Naive B cell (primary cell): ENCODE measurements around the gene SLC39A13. TPM values are rescaled to one million over a fixed set of nuclear protein-coding genes. Genes with fewer than 3 reads are reported as not detected.
A peak's percentile ranks its signal among the peaks of the same experiment; 100 is the strongest.

Source experiments
- ATAC-seq, 2 donors: fragments of 150-1000 bp; cut with Tn5 transposase; 2 replicates each; pipeline ENCODE4 v1.10.0; 2021; ENCODE audit warnings: low read depth in 2 of 2, mild to moderate bottlenecking in 2 of 2, moderate library complexity in 2 of 2
- DNase-seq: peaks from one replicate; pipeline ENCODE4 v3.0.0; 2022
- H3K27ac Mint-ChIP-seq, 6 donors: one replicate each; pipeline ENCODE4 v1.8.0; 2020 to 2022; ENCODE audit warnings: mild to moderate bottlenecking in 6 of 6, mixed read lengths in 6 of 6, moderate library complexity in 5 of 6, inconsistent platforms in 2 of 6
- H3K27me3 Mint-ChIP-seq, 3 donors: one replicate each; pipeline ENCODE4 v1.8.0; 2021 to 2022; ENCODE audit warnings: mixed read lengths in 3 of 3, mild to moderate bottlenecking in 1 of 3
- H3K36me3 Mint-ChIP-seq, 2 donors: one replicate each; pipeline ENCODE4 v1.8.0; 2020 to 2022; ENCODE audit warnings: mixed read lengths in 2 of 2, inconsistent platforms in 1 of 2, mild to moderate bottlenecking in 1 of 2
- H3K4me1 Mint-ChIP-seq, 3 donors: one replicate each; pipeline ENCODE4 v1.8.0; 2020 to 2022; ENCODE audit warnings: mixed read lengths in 3 of 3, inconsistent platforms in 1 of 3, mild to moderate bottlenecking in 1 of 3, moderate library complexity in 1 of 3
- H3K4me3 Mint-ChIP-seq, 8 donors: one replicate each; pipeline ENCODE4 v1.8.0; 2020 to 2022; ENCODE audit warnings: mild to moderate bottlenecking in 8 of 8, mixed read lengths in 8 of 8, moderate library complexity in 8 of 8, inconsistent platforms in 2 of 8
- H3K9me3 Mint-ChIP-seq, 7 donors: one replicate each; pipeline ENCODE4 v1.8.0; 2020 to 2022; ENCODE audit warnings: mixed read lengths in 7 of 7, mild to moderate bottlenecking in 5 of 7, inconsistent platforms in 2 of 7, moderate library complexity in 1 of 7
- polyA plus RNA-seq, 6 donors: library from polyadenylated mRNA; unstranded; fragments of 300-500 nt; fragmentation: Illumina TruSeq; gene quantifications; one replicate each; pipeline ENCODE4 v1.2.3, GENCODE V29; 2021; ENCODE audit warnings: low read depth in 6 of 6

SLC39A13 gene
- polyA plus RNA-seq, 6 donors from 2014 or later, result 7.5 to 21.9 (median 17.2) TPM

DNA sequence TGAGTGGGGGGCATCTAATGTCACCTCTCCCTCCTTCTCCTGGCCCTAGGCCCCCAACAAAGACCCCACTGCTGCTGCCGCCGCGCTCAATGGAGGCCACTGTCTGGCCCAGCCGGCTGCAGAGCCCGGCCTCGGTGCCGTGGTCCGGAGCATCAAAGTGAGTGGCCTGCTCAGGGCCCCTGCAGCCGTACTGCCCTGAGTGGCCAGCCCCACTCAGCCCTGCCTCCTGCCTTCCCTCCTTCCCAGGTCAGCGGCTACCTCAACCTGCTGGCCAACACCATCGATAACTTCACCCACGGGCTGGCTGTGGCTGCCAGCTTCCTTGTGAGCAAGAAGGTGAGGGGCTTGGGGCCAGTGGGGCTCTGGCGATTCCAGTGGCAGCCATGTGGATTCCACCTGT lies 5.0 kb downstream of the SLC39A13 start:
- Mint-ChIP-seq H3K4me3 (no peak overlapping the region), H3K36me3 (no peaks in the 10 kb centered on the region)

DNA sequence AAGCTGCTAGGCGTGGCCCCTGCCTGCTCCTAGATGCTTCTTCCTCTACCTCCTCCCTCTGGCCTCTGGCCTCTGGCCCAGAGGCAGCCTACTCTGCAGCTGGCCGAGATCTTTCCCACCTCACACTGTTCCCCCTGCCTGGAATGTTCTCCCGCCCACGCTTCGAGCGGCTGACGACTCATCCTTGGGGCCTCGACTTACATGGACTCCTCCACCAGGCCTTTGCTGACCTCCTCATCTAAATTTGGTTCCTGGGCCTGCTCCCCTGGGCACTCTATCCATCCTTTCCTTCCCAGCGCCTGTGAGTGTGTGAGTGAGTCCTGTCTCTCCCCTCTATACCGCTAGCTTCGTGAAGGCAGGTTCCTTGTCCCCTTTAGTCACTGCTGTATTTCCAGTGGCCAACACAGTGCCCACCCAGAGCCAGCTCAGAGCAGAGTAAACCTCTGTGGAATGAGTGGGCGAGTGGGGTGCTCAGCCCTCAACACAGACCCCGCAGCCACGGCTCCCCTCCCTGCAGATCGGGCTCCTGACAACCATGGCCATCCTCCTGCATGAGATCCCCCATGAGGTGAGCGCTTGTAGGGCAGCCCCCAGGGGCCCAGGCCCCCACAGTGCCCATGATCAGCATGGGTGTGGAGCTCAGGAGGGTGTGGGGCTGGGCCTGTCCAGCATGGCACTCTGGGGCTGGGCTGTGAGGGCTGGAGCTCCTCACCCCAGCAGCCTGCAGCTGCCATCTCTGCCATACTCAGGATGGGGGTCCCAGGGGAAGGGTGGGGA lies 5.7 kb downstream of the SLC39A13 start:
- DNase-seq, result no peak
- Mint-ChIP-seq H3K4me1 (peaks cover 9 to 29% (median 10%) of the 10 kb centered on the region in 3 donors), H3K9me3 (no peaks in the 10 kb centered on the region), H3K36me3 (no peaks in the 10 kb centered on the region), H3K4me3 (peak overlapping the region in 1 of 8 donors; percentile 66), H3K27ac (peak overlapping the region in 2 of 6 donors; percentile 59 to 82), H3K27me3 (no peaks in the 10 kb centered on the region)
- no peak for ATAC-seq

More for the DNA sequence above, 5.0 kb downstream of the SLC39A13 start:
- Mint-ChIP-seq H3K4me1 (peaks cover 15 to 35% (median 15%) of the 10 kb centered on the region in 3 donors), H3K9me3 (no peaks in the 10 kb centered on the region), H3K27ac (peak overlapping the region in 3 of 6 donors; percentile 22 to 90 (median 38)), H3K27me3 (no peaks in the 10 kb centered on the region)
- DNase-seq, result no peak
- ATAC-seq, result no peak

DNA sequence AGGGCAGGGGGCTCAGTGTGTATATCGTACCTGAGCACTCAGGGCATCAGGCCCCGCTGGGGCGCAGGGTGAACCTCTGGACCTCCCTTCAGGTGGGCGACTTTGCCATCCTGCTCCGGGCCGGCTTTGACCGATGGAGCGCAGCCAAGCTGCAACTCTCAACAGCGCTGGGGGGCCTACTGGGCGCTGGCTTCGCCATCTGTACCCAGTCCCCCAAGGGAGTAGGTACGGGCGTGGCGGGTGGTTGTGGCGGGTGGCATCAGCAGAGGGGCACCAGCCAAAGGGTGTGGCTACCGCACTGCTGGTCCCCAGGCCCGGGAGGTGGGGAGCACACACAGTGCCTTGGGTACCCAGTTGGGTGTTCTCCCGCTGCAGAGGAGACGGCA lies 6.3 kb downstream of the SLC39A13 start:
- ATAC-seq (no peak), DNase-seq (no peak)
- peaks cover 0 to 2% of the 10 kb centered on the region in 2 donors for H3K36me3 Mint-ChIP-seq
- no peak overlapping the region for H3K27ac Mint-ChIP-seq
- H3K27me3 Mint-ChIP-seq, result no peaks in the 10 kb centered on the region
- H3K4me3 Mint-ChIP-seq, result no peak overlapping the region
- no peaks in the 10 kb centered on the region for H3K9me3 Mint-ChIP-seq
- H3K4me1 Mint-ChIP-seq, result peaks cover 4 to 24% (median 6%) of the 10 kb centered on the region in 3 donors

DNA sequence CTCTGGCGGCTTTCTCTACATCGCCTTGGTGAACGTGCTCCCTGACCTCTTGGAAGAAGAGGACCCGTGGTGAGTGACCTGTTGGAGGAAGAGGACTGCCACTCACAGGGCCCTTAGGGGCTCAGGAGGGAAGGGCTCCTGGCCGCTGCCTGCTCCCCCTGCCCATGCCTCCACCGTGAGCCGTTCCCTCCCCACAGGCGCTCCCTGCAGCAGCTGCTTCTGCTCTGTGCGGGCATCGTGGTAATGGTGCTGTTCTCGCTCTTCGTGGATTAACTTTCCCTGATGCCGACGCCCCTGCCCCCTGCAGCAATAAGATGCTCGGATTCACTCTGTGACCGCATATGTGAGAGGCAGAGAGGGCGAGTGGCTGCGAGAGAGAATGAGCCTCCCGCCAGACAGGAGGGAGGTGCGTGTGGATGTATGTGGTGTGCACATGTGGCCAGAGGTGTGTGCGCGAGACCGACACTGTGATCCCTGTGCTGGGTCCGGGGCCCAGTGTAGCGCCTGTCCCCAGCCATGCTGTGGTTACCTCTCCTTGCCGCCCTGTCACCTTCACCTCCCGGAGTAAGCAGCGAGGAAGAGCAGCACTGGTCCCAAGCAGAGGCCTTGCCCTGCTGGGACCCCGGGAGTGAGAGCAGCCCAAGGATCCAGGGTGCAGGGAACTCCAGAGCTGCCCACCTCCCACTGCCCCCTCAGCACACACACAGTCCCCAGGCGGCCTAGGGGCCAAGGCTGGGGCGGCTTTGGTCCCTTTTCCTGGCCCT lies 6.9 kb downstream of the SLC39A13 start:
- Mint-ChIP-seq H3K9me3 (no peaks in the 10 kb centered on the region), H3K27me3 (no peaks in the 10 kb centered on the region), H3K36me3 (peaks cover 4 to 8% of the 10 kb centered on the region in 2 donors), H3K4me1 (peaks cover 4 to 20% (median 6%) of the 10 kb centered on the region in 3 donors), H3K27ac (peak overlapping the region in 3 of 6 donors; percentile 5 to 28 (median 7)), H3K4me3 (no peak overlapping the region)
- DNase-seq (no peak), ATAC-seq (no peak)

DNA sequence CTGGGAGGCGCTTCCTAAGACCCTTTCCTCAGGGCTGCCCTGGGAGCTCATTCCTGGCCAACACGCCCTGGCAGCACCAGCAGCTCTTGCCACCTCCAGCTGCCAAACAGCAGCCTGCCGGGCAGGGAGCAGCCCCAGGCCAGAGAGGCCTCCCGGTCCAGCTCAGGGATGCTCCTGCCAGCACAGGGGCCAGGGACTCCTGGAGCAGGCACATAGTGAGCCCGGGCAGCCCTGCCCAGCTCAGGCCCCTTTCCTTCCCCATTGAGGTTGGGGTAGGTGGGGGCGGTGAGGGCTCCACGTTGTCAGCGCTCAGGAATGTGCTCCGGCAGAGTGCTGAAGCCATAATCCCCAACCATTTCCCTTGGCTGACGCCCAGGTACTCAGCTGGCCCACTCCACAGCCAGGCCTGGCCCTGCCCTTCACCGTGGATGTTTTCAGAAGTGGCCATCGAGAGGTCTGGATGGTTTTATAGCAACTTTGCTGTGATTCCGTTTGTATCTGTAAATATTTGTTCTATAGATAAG lies 7.6 kb downstream of the SLC39A13 start:
- Mint-ChIP-seq H3K4me1 (peaks cover 4 to 20% (median 6%) of the 10 kb centered on the region in 3 donors), H3K36me3 (peaks cover 4 to 10% of the 10 kb centered on the region in 2 donors), H3K27me3 (no peaks in the 10 kb centered on the region), H3K4me3 (no peak overlapping the region), H3K27ac (peak overlapping the region in 2 of 6 donors; percentile 7 to 31), H3K9me3 (no peaks in the 10 kb centered on the region)
- ATAC-seq (no peak), DNase-seq (no peak)

DNA sequence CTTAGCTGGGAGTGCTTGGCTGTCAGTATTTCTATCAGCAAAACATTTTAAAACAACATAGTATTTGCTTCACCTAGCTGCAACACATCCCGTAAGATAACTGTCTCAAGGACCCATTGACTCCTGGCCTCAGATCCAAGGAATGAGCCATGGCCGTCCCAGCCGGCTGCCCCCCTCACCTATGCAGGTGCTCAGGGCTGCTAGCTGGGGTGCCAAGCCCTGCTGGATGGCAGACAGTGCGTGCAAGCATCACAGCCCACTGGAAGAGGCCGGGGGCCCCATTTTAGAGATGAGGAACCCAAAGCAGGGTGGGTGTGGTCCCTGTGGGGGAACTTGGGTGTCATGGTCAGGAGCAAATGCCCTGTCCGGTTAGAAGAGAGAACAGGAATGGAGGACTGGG lies 9.3 kb downstream of the SLC39A13 start:
- H3K4me3 Mint-ChIP-seq, result peak overlapping the region in 1 of 8 donors; percentile 41
- no peaks in the 10 kb centered on the region for H3K9me3 Mint-ChIP-seq
- H3K4me1 Mint-ChIP-seq, result peaks cover 4 to 14% (median 6%) of the 10 kb centered on the region in 3 donors
- no peaks in the 10 kb centered on the region for H3K27me3 Mint-ChIP-seq
- no peak for DNase-seq
- peak overlapping the region in 1 of 6 donors; percentile 36 for H3K27ac Mint-ChIP-seq
- H3K36me3 Mint-ChIP-seq, result peaks cover 4 to 10% of the 10 kb centered on the region in 2 donors
- no peak for ATAC-seq

DNA sequence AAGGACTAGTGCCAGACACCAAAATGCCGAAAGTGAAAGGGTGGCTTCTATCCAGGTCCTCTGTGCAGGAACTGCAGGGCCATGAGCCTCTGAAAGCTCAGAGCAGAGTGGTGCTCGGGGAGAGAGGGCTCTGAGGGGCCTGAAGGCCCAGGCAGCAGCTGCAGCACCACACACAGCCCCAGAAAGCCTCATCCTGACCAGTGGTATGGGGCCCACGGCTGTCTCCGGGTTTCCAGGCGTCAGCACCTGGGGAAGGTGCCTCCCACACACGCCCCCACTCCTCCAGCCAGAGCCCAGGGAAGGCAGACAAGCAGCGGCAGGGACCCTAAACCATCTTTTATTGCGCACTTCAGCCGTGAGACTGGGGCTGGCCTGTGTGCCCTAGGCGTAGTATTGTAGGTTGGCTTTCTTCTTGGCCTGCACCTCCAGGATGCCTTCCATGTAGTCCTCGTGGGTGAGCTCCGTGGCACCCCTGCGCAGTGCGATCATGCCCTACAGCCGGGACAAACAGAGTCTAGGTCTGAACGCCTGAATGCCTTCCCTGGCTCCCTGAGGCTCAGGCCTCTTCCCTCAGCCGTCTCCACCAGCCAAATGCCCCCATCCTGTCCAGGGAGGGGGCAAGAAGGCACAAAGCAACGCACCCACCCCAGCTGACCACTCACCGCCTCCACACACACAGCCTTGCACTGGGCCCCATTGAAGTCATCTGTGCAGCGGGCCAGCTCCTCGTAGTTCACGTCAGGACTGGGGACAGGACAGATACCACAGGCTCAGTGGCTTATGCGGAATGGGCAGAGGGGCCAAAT lies 10.3 kb downstream of the SLC39A13 start:
- ATAC-seq (no peak), DNase-seq (no peak)
- peak overlapping the region in 1 of 6 donors; percentile 34 for H3K27ac Mint-ChIP-seq
- H3K36me3 Mint-ChIP-seq, result peaks cover 4 to 10% of the 10 kb centered on the region in 2 donors
- H3K4me3 Mint-ChIP-seq, result no peak overlapping the region
- peaks cover 4 to 14% (median 6%) of the 10 kb centered on the region in 3 donors for H3K4me1 Mint-ChIP-seq
- no peaks in the 10 kb centered on the region for H3K27me3 Mint-ChIP-seq
- H3K9me3 Mint-ChIP-seq, result no peaks in the 10 kb centered on the region

DNA sequence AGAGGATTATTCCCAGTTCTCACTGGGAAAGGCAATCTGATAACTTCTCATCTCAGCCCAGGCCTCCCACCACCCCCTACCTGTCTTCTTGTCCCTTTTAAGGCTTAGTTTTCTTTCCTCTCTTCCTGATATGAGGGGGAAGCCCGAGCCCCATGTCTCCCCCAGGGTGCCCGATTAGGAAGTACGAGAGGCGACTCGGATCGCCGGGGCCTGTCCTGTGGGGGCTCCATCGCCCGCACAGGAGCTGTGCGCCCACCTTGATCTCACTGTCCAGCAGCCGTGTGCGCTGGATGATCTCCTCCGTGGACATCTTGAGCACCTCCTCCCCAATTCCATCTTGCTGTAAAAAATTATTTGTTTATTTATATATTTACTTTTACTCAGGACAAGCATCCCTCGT lies 17.2 kb downstream of the SLC39A13 start:
- DNase-seq (no peak), ATAC-seq (no peak)
- H3K4me1 Mint-ChIP-seq, result peaks cover 17 to 31% (median 31%) of the 10 kb centered on the region in 3 donors
- H3K4me3 Mint-ChIP-seq, result peak overlapping the region; percentile 95 to 100 (median 100)
- H3K36me3 Mint-ChIP-seq, result peaks cover 0 to 23% of the 10 kb centered on the region in 2 donors
- H3K9me3 Mint-ChIP-seq, result no peaks in the 10 kb centered on the region
- H3K27me3 Mint-ChIP-seq, result no peaks in the 10 kb centered on the region
- H3K27ac Mint-ChIP-seq, result peak overlapping the region; percentile 22 to 99 (median 98)

DNA sequence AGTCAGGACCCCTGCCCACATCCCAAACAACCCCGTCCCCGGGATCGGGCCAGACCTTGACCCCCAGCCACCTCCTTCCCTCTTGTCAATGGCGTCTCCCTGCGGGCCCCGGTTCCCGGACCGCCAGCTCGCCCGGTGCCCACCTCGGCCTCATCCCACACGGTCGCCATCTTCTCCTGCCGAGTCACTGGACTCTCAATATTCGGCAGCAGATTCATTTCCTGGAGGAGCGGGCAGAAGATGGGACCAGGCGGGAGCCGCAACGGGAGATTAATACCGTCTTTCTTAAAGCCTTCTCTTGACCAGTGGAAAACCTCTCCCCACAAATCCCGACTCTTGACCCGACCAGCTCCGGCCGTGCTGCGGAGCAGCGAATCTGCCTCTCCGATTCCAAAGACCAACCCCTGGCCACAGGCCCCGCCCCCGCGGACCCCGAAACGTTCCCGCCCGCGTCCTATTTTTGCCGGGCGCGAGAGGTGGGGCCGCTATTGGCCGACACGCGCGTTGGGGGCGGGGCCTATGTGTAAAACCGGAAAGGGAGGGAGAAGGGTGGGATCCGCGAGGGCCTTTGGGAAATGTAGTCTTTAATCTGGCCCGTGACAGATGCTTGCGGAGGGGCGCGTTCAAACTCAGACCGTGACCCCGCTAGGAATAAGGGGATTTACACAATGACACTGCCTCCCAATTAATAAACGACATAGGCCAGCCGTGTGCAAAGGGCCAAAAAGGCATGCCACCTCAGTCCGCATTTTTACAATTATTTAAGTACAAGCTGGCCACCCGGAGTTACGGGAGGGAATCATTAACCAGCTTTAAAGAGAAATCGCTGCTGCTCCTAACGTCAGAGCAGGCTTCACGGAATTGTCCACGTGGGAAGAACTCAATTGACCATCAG lies 17.9 kb downstream of the SLC39A13 start, which contains the start of gene PSMC3:
Gene PSMC3 (minus strand): TSS at position 378 of the 895 bp plus-strand sequence. CDS start 160 bp downstream, at position 218.
- H3K4me3 Mint-ChIP-seq, result peak within 1 kb of the TSS; percentile 95 to 100 (median 100)
- H3K4me1 Mint-ChIP-seq, result peaks cover 17 to 31% (median 28%) of the 10 kb centered on the region in 3 donors
- H3K27ac Mint-ChIP-seq, result peak within 1 kb of the TSS; percentile 97 to 99 (median 98)
- ATAC-seq, result peak; percentile 90 to 92
- H3K9me3 Mint-ChIP-seq, result no peaks in the 10 kb centered on the region
- DNase-seq, result peak; percentile 98
- H3K36me3 Mint-ChIP-seq, result peaks cover 0 to 23% of the 10 kb centered on the region in 2 donors
- no peaks in the 10 kb centered on the region for H3K27me3 Mint-ChIP-seq

DNA sequence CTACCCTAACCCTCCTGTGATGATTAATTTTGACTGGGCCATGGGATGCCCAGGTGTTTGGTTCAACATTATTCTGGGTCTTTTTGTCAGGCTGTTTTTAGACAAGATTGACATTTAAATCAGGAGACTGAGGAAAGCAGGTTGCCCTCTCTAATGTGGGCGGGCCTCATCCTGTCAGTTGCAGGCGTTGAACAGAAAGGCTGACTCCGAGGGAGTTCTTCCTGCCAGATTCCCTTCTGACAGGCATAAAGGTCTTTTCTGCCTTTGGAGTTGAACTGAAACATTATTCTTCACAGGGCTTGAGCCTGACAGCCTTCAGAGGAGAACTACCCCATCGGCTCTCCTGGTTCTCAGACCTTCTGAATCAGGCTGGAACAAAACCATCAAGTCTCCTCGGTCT lies 22.1 kb downstream of the SLC39A13 start:
- Mint-ChIP-seq H3K4me1 (peaks cover 7 to 12% (median 12%) of the 10 kb centered on the region in 3 donors), H3K4me3 (no peak overlapping the region), H3K27me3 (no peaks in the 10 kb centered on the region), H3K9me3 (no peaks in the 10 kb centered on the region), H3K36me3 (peaks cover 0 to 10% of the 10 kb centered on the region in 2 donors), H3K27ac (no peak overlapping the region)
- ATAC-seq (no peak), DNase-seq (no peak)

DNA sequence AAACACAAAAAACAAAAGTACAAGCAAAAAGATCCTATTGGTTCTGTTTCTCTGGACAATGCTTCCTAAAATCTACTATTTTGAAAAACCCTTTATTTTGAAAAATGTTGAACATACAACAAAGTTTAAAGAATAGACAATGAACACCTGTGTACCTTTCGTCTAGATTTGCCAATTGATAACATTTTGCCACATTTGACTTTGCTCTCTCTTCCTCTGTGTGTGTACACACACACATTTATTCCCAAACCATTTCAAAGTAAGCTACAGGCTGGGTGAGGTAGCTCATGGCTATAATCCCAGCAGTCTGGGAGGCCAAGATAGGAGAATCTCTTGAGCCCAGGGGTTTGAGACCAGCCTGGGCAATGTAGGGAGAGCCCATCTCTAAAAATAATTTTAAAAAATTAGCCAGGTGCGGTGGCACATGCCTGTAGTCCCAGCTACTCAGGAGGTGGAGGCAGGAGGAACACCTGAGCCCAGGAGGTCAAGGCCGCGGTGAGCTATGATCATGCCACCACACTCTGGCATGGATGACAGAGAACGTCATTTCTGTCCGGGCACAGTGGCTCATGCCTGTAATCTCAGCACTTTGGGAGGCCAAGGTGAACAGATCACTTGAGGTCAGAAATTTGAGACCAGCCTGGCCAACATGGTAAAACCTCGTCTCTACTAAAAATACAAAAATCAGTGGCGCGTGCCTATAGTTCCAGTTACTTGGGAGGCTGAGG lies 23.1 kb downstream of the SLC39A13 start:
- H3K27me3 Mint-ChIP-seq, result no peaks in the 10 kb centered on the region

More for the DNA sequence above, 23.1 kb downstream of the SLC39A13 start:
- Mint-ChIP-seq H3K4me1 (peaks cover 0 to 2% (median 2%) of the 10 kb centered on the region in 3 donors), H3K9me3 (no peaks in the 10 kb centered on the region), H3K27ac (no peak overlapping the region), H3K4me3 (peak overlapping the region in 2 of 8 donors; percentile 33 to 35), H3K36me3 (peaks cover 0 to under 1% of the 10 kb centered on the region in 2 donors)
- DNase-seq (no peak), ATAC-seq (no peak)
